ENCODE measurements around the gene DBNL.
"Not testable (repeated sequence)": the region's sequence is repeated elsewhere in the genome, so short reads cannot be mapped to it uniquely, and the experiment has no call there.

DNA sequence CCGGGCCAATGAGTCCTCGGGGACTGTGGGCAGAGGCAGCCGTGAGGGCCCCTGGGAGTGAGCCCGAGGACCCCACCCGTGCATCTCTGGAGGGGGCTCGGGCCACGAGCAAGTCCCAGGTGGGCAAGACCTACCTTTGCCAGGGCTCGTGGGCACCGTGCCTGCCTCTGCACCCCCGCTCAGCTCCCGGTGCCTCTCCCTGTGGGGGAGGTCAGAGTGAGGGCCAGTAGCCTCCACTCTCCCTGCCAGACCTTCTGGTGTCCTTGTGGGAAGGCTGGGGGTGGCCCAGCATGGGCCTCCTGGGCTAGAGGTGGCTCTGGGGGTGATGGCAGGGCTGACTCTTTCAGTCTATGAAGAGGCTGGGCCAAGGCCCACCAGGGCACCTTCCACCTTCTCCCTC is 15.1 kb upstream of the DBNL start:
- TF ChIP-seq POLR2AphosphoS5, POLR2A (IDR thresholded peaks at IDR 0.05; ENCODE audit: low read depth, low read length): not testable (repeated sequence)
